GM18517 (cell line): Measurements from ENCODE around the gene GPRC6A.

Experiments used
- ATAC-seq: cut with Tn5 transposase; IDR thresholded peaks from one replicate; pipeline ENCODE4 v1.9.1; 2021; ENCODE audit warnings: mild to moderate bottlenecking, moderate library complexity; ENCODE audit not compliant: unreplicated experiment

Gene GPRC6A

DNA sequence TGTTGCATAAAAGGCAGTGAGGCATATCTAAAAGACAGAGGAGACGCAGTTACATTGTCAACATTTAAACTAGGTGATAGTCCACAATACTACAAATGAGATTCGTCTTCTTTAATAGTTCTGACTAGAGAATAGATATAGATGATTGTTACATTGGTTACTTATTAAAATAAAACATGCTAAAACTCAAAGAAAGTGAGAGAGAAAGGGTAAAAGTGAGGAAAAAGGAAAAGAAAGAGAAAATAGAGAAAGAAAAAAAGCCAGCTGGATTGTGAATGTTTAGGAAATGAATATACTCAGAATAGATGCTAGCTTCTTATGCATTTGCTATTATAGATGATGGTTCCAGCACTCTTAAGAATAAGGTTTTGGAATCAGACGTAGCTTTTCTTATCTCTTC, 35.7 kb downstream of the GPRC6A start:
- no peak for ATAC-seq

DNA sequence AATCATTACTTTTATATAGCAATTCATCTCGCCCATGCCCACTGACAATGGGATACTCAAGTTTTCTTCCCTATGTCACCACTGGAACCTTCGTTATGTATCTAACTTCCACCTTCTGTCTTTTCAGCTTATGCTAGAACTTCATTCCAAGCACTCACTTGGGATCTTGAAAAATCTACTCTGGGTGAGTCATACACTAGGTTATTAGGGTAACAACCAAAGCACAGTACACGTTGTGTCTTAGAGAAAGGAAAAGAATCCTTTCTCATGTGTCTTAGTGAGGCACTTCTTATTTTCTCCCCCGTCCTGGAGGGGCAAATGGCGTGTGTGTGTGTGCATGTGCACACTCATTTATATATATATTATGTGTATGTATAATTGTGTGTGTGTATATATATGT, 45.0 kb downstream of the GPRC6A start:
- ATAC-seq: no peak

DNA sequence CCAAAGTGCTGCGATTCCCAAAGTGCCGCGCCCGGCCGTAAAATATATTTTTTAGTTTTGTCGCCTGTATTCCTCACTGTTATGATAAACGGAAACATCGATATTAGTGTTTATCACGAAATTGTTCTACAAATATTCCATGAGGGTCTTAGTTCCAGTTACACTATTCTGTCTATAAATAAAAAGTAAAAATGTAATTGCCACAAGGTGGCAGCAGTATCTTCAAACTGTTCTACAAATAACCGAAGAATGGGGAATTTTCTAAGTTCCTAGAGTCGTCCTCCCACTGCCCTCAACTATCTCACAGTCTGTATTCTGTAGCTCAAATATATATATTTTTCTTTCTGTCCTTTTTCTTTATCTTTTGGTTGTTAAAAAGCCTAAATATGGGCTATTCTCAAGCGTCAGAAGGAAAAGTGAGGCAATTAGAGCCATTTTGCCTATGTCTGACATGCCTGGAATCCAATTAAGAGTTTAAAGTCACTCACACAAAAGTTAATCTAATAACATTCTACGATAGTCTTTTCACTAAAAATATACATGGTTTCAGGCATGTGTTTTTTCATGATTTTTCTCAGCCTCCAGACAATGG, 49.2 kb downstream of the GPRC6A start:
- peak; percentile 77 for ATAC-seq

DNA sequence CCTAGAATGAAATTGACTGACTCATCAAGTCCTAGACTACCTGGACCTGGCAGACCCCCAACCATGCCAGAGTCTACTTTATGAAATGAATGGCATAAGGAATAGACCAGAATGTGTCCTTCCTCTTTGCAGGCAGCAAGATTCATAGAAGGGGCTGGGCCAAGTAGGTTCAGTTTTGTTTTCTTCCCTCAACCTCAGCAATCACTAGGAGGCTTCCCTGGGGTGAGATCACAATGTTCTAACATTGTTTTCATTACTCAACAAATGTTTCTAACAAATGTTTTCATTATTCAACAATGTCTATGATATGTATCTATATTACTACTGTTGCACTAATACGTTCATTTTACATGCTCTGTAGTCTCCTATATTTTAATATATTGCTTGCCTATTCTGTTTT, 55.0 kb downstream of the GPRC6A start:
- no peak for ATAC-seq

DNA sequence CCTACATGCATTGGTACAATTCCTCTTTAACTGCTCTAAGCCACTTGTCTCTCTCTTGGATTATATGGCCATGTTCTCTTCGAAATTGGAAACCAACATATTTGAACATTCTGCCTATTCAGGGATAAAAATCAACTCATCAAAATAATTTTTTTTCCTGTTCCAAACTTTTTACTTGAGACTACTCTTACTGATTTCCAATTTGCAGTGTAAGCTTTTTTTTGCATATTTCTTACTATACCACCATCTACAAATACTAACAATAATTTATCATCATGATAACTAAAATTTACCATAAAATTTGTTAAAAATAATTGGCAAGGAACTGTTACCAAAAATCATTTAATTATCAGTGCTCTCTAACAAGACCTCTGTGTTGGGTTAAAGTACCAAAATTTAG, 56.4 kb downstream of the GPRC6A start:
- ATAC-seq: no peak

DNA sequence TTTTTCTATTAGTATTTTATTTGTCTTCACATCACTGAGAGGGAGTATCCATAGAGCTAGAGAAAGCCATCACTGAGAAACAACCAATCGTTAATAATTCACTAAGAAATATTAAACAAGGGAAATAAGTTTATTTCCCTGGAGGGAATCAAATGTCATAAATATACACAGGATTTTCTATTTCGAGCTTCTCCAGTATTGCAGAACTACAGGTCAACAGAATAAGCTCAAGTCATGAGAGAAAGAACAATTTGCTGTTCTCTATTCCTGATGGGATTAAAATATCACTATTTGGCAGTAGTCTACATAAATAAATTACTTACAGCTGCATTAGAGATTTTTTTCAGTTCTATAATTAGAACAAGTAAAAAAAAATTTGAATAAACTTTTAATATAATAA, 61.2 kb downstream of the GPRC6A start:
- no peak for ATAC-seq

DNA sequence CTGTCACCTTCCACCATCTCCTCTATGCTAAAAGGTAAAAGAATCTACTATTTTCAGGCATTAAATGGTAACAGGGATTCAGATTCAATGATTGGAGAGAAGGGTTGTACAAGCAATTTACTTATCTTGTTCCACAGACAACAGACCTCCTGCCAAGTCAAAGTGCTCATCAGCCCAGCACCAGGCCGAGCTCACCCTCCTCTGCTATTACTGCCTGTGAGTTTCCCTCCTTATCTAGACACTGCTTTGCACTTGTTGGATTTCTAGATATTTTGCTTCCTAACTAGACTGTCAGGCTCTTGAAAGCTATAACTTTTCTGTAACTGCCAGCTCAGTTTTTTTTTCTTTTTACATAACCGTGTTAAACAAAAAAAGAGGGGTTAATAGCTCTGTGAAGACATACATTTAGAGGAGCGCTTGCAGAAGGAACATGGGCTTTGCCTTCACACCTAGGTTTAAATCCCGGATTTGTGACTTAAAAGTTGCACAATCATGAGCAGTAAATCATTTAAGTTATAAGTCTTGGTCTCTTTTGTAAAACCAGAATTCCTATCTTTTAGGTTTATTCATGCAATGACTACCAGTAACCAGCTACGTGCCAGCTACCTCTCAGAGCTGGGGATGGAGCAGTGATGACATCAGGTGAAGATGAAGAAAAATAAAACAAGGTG, 62.2 kb downstream of the GPRC6A start:
- no peak for ATAC-seq

DNA sequence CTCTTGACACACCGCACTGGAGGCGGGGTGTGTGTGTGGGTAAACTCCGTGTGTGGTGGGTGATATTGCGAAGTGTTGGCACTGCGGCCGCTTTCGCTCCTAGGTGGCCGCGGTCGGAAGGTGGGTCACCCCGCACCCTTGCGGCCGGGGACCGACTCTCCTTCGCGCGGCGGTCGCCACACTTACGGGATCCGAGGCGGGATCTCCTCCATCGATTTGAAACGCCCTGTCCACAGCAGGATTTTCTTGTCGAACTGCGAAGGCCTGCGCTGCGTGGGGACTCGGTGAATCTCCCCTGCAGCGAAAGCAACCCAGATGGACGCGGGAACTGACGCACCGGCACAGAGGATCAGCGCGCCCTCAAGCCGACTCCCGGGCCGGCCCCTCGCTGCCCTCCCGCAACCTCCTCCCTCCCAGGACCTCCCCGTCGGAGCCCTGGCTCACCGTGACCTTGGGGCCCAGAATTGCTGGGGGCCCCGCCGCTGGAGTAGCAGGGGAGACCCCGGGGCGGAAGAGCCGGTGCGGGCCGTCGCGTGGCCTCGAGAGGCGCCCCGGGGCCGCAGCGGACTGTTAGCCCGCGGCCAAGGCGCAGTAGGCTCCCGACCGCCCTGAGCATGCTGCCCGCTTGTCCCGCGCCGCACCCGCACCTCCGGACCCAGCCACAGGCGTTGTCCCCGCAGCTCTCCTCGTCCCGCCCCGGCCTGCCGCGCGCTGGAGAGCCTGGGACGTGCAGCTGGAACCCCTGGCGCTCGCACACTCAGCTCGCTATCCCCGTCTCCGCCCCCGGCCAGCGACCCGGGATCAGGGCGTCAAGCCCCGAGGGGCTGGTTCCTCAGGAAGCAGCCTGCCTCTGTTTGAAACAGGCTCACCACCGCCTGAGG, 63.7 kb downstream of the GPRC6A start, which contains the start of gene FAM162B:
TSS of gene FAM162B (minus strand) at position 759 of the 881 bp plus-strand sequence. CDS start at position 616, 143 bp downstream.
- ATAC-seq: no peak

DNA sequence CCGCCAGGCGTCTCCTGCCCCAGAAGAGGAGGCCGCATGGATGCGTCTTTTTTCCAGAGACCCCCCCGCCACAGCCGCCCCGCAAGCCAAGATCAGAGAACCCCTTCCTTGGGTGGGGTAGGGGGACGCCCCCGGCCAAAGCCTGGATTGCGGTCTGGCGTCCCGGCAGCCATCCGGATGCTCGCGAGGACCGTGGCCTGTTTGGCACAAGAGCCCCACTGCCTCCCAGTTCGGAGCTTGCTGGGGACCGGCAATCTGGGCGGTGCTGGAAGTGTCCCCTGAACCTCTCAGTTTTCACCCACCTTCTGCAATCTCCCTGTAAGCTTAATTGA, 64.3 kb downstream of the GPRC6A start:
- no peak for ATAC-seq

DNA sequence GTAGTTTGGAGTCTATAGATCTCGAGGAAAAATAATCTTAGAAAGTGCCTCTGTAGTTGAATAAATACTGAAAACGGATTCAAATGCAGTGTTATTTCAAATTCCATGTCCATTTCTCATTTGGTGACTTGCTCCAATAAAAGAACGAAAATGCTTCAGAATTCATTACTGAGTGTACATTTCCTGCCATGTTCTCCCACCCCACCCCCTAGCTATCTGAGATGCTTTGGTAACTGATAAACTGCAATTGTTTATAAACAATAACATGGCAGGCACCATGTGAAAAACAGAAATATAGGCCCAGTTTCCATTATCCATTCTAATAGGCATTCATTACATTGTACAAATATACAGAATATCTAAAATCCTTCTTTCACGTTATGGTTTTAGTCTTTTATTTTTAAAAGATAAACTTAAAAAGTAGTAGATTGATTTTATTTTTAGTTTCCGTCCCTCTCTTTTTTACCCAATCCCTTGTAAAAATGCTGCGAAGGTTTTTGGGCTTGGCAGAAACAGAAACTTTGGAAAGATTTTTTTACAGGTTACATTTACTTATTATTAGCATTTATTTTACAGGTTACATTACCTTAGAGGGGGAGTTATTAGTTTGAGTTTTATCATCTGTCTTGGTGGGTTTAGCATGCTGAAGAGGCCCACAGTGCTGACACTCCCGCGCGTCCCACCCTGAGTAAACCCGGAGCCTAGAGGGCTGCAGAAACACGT, 64.8 kb downstream of the GPRC6A start:
- no peak for ATAC-seq

DNA sequence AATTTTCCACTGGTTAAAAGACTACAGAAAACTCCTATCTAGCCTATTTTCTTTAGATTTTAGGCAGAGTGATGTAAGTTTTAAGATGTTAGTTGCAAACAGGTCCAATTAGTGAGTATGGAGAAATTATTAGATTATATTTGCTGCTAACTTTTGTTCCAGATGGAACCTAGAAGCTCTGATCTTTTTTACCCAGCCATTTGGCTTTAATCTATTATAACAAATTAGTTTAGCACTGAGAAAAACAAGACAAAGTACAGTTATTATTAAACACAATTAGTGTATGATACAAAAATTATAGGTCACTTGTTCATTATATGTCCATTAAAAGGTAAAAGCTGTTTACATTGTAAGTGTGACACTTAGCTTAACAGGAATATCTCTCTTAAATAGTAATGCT, 65.8 kb downstream of the GPRC6A start:
- no peak for ATAC-seq

DNA sequence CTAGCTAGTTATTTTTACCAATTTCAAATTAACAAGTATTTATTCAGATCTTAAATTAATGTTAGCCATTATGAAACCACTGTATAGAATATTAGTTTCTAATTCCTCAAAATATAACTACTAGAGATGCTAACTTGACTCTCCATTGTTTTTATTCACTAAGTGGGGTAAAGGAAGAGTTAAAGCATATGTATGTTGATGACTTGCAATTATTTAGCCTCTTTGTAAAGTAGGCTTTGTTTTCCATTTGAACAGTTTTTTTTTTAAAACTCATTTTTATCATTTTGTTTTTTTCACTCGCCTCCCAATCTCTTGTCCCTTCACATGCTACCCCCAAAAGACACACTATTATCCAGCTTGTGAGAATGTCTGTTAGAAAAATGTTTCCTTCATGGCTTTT, 66.6 kb downstream of the GPRC6A start:
- ATAC-seq: no peak

DNA sequence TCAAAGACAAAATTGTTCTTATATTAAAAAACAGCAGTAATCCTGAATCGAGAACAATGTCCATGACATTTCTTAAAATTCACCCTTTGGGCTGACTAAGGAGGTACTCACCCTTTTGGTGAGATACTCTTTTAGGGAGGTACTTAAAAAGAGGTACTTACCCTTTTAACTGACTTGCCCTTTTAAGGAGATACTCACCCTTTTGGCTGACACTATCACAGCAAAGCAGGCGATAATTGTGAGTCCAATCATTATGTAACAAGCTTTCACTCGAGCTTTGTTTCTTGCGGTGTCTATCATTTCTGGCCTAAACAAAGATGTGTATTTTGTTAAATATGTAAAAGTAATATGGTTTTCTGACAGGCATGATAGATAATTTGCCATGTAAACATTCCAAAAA, 67.1 kb downstream of the GPRC6A start:
- no peak for ATAC-seq

DNA sequence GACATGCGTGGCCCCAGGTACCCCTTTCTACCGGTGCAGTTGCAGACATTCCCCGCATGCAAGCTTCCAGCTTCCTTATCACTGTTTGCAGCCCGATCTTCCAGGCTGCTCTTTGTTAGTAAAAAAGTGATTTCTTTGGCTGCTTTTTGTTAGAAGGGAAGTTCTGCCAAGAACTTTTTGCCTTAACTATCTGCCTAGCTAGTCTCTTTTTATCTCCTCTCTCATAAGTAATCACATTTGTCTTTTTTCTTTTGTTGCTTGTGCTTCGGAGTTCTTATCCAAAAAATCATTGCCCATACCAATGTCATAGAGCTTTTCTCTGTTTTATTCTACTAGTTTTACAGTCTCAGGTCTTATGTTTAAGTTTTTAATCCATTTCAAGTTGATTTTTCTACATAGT, 83.7 kb downstream of the GPRC6A start:
- ATAC-seq: no peak
